ENCODE measurements around the gene PCDHGA10. TPM values are rescaled to one million over a fixed set of nuclear protein-coding genes. Genes with fewer than 3 reads are reported as not detected.
A peak's percentile ranks its signal among the peaks of the same experiment; 100 is the strongest.
"Not testable (repeated sequence)": the region's sequence is repeated elsewhere in the genome, so short reads cannot be mapped to it uniquely, and the experiment has no call there.

Gene PCDHGA10
- total RNA-seq, 1 donor from 2014 or later: 5.5 TPM

DNA sequence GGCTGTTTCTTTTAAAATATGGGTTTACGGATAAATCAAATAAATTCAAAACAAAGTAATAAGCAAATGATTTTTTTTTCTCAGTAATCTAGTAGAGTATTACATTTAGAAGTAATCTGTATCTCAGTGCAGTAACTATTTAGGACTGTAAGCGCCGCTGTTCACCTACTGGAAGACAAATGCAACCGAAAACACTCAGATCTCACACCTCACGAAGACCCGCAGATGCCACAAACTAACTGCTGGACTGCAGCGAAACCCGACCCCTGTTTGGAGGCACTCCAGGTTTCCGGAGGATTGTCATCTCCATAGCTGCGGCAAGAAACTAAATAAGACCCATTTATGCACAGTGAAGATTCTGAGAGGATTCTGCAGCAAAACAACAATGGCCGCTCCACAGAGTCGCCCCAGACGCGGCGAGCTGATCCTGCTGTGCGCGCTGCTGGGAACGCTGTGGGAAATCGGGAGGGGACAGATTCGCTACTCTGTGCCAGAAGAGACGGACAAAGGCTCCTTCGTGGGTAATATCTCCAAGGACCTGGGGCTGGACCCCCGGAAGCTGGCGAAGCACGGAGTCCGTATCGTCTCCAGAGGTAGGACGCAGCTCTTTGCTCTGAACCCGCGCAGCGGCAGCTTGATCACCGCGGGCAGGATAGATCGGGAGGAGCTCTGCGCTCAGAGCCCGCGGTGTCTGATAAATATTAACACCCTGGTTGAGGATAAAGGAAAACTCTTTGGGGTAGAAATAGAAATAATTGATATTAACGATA, 20.2 kb upstream of the PCDHGA10 start, which contains the start of gene PCDHGA8:
TSS of gene PCDHGA8 (plus strand) at position 205 of the 770 bp plus-strand sequence. CDS start at position 386, 181 bp downstream.
- DNase-seq (ENCODE audit: low read depth): no peak
- Histone ChIP-seq H3K4me3 (ENCODE audit: low read depth, low read length) (no peak within 1 kb of the TSS), H3K36me3 (ENCODE audit: control insufficient read depth, insufficient read depth, low read length) (no peaks in the 10 kb centered on the region), H3K27me3 (ENCODE audit: control insufficient read depth, insufficient read depth, low read length) (peaks cover 14% of the 10 kb centered on the region)
- no peak for TF ChIP-seq CTCF (IDR thresholded peaks at IDR 0.05; ENCODE audit: insufficient read depth, low read length, poor library complexity, severe bottlenecking)

- H3K4me3 ChIP-seq (ENCODE audit: low read depth, low read length): no peak overlapping the region
- H3K36me3 ChIP-seq (ENCODE audit: control insufficient read depth, insufficient read depth, low read length): no peaks in the 10 kb centered on the region
- H3K27me3 ChIP-seq (ENCODE audit: control insufficient read depth, insufficient read depth, low read length): peaks cover 14% of the 10 kb centered on the region
- TF ChIP-seq CTCF (IDR thresholded peaks at IDR 0.05; ENCODE audit: insufficient read depth, low read length, poor library complexity, severe bottlenecking): no peak
- DNase-seq (ENCODE audit: low read depth): no peak
Observed at GRCh38 chr5:141393267-141393666, 19.5 kb upstream of the PCDHGA10 start.

- not testable (repeated sequence) for H3K4me3 ChIP-seq (ENCODE audit: low read depth, low read length); DNase-seq (ENCODE audit: low read depth); H3K36me3 ChIP-seq (ENCODE audit: control insufficient read depth, insufficient read depth, low read length)
- peaks cover 12% of the 10 kb centered on the region for H3K27me3 ChIP-seq (ENCODE audit: control insufficient read depth, insufficient read depth, low read length)
Observed at GRCh38 chr5:141394401-141395187, 18.2 kb upstream of the PCDHGA10 start.

DNA sequence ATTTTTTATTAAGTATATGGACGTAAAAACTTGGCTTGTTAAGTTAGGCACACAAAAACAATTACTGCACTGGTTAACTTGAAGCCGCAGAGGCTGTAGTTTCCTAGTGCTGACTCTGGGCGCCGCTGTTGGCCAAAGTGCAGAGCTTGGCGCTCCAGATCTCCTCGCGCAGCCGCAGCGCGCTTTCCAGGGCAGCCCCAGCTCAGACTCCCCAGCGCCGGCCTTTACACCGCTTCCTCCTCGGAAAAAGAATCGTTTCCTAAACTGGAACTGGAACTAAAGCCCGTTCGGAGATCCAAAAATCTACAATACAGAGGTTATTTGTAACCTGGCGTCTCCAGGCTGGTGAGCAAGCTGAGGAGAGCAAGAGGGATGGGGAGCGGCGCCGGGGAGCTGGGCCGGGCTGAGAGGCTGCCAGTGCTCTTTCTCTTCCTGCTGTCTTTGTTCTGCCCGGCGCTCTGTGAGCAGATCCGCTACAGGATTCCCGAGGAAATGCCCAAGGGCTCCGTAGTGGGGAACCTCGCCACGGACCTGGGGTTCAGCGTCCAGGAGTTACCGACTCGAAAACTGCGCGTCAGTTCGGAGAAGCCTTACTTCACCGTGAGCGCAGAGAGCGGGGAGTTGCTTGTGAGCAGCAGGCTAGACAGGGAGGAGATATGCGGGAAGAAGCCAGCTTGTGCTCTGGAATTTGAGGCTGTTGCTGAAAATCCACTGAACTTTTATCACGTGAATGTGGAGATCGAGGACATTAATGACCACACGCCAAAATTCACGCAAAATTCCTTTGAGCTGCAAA, 14.8 kb upstream of the PCDHGA10 start, which contains the start of gene PCDHGB5:
TSS of gene PCDHGB5 (plus strand) at position 192 of the 796 bp plus-strand sequence. CDS start at position 373, 181 bp downstream.
- Histone ChIP-seq H3K27me3 (ENCODE audit: control insufficient read depth, insufficient read depth, low read length) (peaks cover 17% of the 10 kb centered on the region), H3K4me3 (ENCODE audit: low read depth, low read length) (peak within 1 kb of the TSS; percentile 30)
- not testable (repeated sequence) for H3K36me3 ChIP-seq (ENCODE audit: control insufficient read depth, insufficient read depth, low read length); DNase-seq (ENCODE audit: low read depth)
- TF ChIP-seq CTCF (IDR thresholded peaks at IDR 0.05; ENCODE audit: insufficient read depth, low read length, poor library complexity, severe bottlenecking): peak; percentile 58

GRCh38 chr5:141398608-141399007, 14.2 kb upstream of the PCDHGA10 start:
- no peak for TF ChIP-seq CTCF (IDR thresholded peaks at IDR 0.05; ENCODE audit: insufficient read depth, low read length, poor library complexity, severe bottlenecking)
- no peak overlapping the region for H3K4me3 ChIP-seq (ENCODE audit: low read depth, low read length)
- no peak for DNase-seq (ENCODE audit: low read depth)
- peaks cover 16% of the 10 kb centered on the region for H3K27me3 ChIP-seq (ENCODE audit: control insufficient read depth, insufficient read depth, low read length)
- no peaks in the 10 kb centered on the region for H3K36me3 ChIP-seq (ENCODE audit: control insufficient read depth, insufficient read depth, low read length)

All from kidney epithelial cell (primary cell).